Brain microvascular endothelial cell (primary cell): Measurements from ENCODE around the gene WFDC10B.

Source experiments
- DNase-seq: peaks from one replicate; pipeline ENCODE4 v3.0.0-alpha.2; 2020
- H3K27ac ChIP-seq: fragments of 250-450 bp; sonication (Bioruptor Pico); 2 replicates; pipeline ENCODE4 v1.5.1; 2020; ENCODE audit warnings: mild to moderate bottlenecking, moderate library complexity
- H3K27me3 ChIP-seq: fragments of 250-450 bp; sonication (Bioruptor Pico); replicated peaks from 2 replicates; pipeline ENCODE4 v1.5.1; 2020; ENCODE audit warnings: mild to moderate bottlenecking
- H3K36me3 ChIP-seq: fragments of 250-450 bp; sonication (Bioruptor Pico); replicated peaks from 2 replicates; pipeline ENCODE4 v1.5.1; 2020; ENCODE audit warnings: mild to moderate bottlenecking
- H3K4me3 ChIP-seq: 2 replicates; pipeline ENCODE4 v1.5.1; 2011; ENCODE audit warnings: low read depth, mild to moderate bottlenecking, control low read depth, low read length, moderate library complexity
- CTCF ChIP-seq: IDR thresholded peaks from 2 replicates; pipeline ENCODE4 v1.5.1; 2011; ENCODE audit warnings: low read depth, mild to moderate bottlenecking, moderate library complexity, low read length, control low read depth, inconsistent platforms; ENCODE audit errors: missing control alignments
- in situ Hi-C: cut with HindIII; loops from 2 replicates; pipeline ENCODE4 v1.10.0; 2017; ENCODE audit warnings: low sequenced_read_pairs, low pct_ligation_motif_present

Gene WFDC10B

GRCh38 chr20:45704969-45705637, at the start of gene WFDC10B:
Gene WFDC10B (minus strand): TSS chr20:45705019. CDS start chr20:45685992, 19,027 bp downstream.
- Histone ChIP-seq H3K27ac (no peak within 1 kb of the TSS), H3K36me3 (no peaks in the 10 kb centered on the region), H3K4me3 (no peak within 1 kb of the TSS), H3K27me3 (no peaks in the 10 kb centered on the region)
- DNase-seq: no peak
- no peak for TF ChIP-seq CTCF
- in situ Hi-C loops: no loop called here

DNA sequence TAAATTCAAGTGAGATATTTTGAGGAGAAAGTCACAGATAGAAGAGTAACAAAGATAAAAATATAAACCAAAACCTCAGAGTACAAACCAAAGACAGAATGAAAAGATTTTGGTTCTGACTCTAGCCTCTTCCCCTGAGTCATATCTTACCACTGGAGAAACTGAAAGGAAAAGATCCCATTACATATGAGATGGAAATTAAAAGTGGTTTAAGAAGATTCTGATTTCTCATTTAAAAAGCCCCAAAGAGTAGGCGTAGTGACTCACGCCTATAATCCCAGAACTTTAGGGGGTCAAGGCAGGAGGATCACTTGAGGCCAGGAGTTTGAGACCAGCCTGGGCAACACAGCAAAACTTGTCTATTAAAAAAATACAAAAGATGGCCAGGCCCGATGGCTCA, 47.9 kb upstream of the WFDC10B start:
- in situ Hi-C loops: no loop called here

DNA sequence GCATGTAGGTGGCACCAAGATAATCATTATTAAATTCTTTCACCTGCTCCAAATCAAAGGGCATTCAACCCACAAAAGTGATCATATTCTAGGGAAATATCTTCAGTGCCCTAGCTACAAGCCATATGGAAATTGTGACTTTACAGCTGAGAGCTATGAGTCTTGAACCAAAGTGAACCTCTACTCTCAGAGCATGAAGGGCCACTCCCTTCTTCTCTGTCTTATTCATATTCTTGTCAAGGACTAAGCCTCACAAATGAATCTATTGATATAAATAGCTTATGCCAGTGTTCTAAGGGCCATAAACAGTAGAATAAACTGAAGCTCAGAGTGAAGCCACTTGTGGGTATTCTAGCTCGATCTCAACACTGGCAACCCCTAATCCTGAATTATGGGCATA, 46.9 kb upstream of the WFDC10B start:
- no peak overlapping the region for H3K27ac ChIP-seq
- H3K36me3 ChIP-seq: no peaks in the 10 kb centered on the region

More for the DNA sequence above, 47.9 kb upstream of the WFDC10B start:
- Histone ChIP-seq H3K4me3 (no peak overlapping the region), H3K27ac (no peak overlapping the region), H3K36me3 (no peaks in the 10 kb centered on the region), H3K27me3 (no peaks in the 10 kb centered on the region)
- no peak for DNase-seq
- TF ChIP-seq CTCF: no peak

DNA sequence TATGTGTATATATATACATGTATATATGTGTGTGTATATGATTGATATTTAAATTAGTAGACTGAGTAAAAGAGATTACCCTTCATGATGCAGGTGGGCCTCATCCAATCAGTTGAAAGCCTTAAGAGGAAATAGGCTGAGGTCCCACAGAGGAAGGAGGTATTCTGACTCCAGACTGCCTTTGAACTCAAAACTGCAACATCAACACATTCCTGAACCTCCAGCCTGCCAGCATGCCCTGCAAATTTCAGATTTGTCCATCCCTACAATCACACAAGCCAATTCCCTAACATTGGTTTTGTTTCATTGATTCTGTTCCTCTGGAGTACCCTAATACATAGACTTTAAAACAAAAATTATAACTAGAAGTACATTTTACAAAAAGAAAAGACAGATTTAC, 40.2 kb upstream of the WFDC10B start:
- Histone ChIP-seq H3K27me3 (no peaks in the 10 kb centered on the region), H3K27ac (no peak overlapping the region), H3K36me3 (no peaks in the 10 kb centered on the region), H3K4me3 (no peak overlapping the region)
- no peak for DNase-seq
- in situ Hi-C loops: no loop called here
- no peak for TF ChIP-seq CTCF

More for the DNA sequence above, 46.9 kb upstream of the WFDC10B start:
- no peak for DNase-seq
- H3K27me3 ChIP-seq: no peaks in the 10 kb centered on the region
- in situ Hi-C loops: no loop called here
- H3K4me3 ChIP-seq: no peak overlapping the region
- no peak for TF ChIP-seq CTCF

DNA sequence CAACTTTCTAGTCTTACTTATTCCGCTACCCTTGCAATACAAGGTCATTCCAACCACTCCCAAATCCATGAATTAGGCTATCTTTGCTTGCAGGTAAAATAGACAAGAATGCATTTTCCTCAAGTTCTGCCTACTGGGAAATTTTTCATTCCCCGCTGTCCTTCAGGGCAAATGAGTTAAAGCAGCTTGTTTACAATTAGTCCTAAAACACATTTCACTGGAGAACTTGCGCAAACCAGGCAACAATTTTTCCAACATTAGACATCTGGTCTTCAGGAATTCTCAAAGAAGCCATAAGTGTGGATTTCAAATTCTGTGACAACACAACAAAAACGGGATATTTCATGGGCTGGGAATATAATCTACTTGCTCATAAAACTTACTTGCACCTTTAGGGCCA, 37.8 kb upstream of the WFDC10B start:
- Histone ChIP-seq H3K36me3 (no peaks in the 10 kb centered on the region), H3K4me3 (no peak overlapping the region), H3K27me3 (no peaks in the 10 kb centered on the region), H3K27ac (no peak overlapping the region)
- DNase-seq: no peak
- in situ Hi-C loops: no loop called here
- no peak for TF ChIP-seq CTCF

GRCh38 chr20:45735988-45736387, 31.2 kb upstream of the WFDC10B start:
- Histone ChIP-seq H3K36me3 (no peaks in the 10 kb centered on the region), H3K4me3 (no peak overlapping the region), H3K27me3 (no peaks in the 10 kb centered on the region), H3K27ac (no peak overlapping the region)
- no peak for DNase-seq
- TF ChIP-seq CTCF: no peak
- in situ Hi-C loops: no loop called here
